GM03348 (cell line): ENCODE data around the gene DAG1.
A peak's percentile ranks its signal among the peaks of the same experiment; 100 is the strongest.

Experiments used
- DNase-seq: peaks from one replicate; pipeline ENCODE4 v3.0.0; 2012; ENCODE audit warnings: low spot score

Gene DAG1

DNA sequence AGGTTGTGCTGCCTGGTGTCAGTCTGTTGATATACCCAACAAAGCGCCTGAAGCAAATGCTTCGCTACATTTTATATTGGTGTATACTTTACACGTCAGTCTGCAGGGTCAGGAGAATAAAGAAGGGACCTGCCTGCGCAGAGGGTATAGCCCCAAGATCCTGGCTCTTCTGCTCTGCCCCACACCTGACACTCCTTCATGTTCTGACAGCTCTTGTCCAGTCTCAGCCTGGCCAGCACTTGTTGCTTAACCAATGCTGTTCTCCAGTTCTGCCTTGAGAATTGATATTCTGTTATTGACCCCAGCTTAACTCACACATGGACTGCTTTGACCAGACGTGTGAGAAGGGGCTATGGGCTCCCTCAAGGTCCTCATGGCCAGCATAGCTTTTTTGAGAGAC lies 48.4 kb downstream of the DAG1 start:
- no peak for DNase-seq

DNA sequence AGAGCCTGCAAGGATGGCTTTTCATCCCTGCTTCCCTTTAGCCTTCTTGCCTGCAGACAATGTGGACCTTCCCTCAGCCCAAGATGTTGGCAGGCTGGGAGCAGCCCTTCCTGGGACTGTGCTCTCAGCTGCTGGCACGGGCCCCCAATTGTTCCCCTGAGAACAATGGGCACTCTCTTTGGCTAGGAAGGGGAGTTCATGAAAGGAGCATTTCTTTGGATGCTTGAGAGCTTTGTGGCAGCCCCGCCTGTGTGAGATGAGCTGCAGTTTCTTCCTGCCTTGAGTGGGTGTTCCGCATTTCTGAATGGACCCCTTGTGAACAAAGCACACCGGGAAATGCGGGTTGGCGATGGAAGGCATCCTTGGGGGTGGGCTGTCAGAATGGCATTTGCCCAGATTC lies 49.2 kb downstream of the DAG1 start:
- DNase-seq = no peak

DNA sequence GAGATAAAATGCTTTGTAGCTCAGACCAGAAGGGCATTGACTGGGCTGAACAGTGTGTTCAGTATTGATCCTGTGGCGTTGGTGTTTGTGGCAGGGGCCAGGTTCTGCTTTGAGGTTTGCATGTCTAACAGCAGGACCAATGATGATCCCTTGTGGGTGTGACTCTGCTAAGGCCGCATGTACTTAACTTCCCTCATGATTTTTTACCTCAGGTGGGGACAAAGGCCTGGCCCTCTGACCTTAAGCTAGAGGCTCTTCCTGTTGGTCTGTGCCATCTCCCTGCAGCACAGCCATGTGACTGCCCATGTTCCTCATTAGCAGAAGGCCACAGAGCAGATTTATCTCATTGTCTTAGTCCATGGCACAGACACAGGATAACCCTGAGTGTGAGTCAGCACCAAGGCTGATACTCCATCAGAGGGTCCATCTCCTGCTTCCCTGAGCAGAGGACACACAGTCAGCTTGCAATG lies 49.9 kb downstream of the DAG1 start:
- DNase-seq = no peak

DNA sequence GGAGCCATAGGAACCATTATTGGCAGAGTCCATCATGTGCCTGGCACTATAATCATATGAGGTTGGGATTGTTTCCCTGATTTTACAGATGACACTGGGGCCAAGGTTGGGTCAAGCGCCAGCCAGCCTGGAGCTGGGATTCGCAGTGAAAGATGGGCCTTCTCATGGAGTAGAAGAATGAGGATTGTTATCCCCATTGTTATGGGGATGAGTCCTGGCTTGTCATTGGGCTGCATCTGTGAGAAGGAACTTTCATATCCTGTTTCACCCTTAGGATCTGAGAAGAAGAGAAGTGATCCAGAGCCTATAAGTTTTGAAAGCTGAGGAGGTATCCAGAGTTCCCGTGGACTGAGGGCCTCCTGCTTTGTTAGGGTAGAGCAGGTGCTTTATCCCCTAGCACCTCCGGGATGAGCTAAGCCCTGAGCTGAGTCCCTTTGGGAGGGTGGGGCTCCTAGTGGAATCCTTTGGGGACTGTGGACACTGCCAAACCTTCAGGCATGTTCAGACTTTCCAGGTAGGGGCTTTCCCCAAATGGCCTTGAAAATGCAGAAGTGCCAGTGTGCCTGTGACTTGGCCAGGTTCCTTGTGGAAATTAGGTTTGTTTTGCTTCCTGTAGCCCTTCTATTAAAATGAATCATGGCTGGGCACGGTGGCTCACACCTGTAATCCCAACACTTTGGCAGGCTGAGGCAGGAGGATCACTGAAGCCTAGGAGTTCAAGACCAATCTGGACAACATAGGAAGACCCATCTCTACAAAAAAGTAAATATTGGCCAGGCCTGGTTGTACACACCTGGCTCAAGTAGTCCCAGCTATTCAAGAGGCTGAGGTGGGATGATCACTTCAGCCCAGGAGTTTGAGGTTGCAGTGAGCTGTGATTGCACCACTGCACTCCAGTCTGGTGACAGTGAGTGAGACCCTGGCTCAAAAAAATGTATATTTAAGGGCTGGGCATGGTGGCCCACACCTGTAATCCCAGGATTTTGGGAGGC lies 54.0 kb downstream of the DAG1 start:
- DNase-seq = no peak

DNA sequence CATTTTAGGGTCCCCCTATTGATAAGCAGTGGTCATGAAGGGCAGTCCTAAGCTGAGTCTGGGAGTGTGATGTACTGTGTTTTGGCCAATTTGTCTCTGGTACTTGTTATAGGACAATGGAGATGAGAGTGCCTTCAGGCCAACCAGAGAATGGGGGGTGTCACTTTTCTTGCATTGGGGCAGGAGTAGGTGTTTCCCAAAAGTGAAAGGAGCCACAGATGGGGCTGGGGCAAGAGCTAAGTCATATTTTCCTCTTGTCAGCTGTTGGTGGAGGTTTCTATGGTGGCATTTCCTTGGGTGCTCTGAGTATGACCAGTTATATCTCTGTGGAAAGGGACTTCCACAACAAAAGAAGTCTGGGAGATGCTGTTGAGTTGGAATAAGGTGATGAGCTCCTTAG lies 59.5 kb downstream of the DAG1 start:
- no peak for DNase-seq

DNA sequence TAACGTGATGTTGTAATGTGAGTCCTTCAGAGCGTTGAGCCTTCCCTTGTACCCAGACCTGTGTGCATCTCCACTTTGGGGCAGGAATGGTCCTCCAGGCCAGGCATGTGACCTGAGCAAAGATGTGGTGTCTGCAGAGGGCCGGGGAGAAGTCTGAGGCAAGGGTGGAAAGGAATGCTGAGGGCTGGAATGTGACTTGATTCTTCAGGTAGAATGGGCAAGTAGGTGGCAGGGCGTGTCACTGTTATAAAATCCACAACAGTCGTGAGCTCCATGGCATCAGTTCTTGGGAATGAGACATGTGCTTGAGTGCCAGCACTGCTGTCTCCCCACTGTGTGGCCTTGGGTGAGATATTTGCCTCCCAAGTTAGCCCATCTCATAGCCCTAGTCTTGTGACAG lies 60.2 kb downstream of the DAG1 start:
- no peak for DNase-seq

DNA sequence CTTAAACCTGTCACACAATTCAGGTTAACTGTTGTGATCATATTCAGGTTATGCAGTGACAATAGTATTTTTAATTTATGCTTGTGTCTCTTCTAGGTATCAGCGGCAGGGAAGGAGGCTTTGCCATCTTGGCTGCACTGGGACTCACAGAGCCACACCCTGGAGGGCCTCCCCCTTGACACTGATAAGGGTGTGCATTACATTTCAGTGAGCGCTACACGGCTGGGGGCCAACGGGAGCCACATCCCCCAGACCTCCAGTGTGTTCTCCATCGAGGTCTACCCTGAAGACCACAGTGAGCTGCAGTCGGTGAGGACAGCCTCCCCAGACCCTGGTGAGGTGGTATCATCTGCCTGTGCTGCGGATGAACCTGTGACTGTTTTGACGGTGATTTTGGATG lies 60.6 kb downstream of the DAG1 start:
- DNase-seq = no peak

DNA sequence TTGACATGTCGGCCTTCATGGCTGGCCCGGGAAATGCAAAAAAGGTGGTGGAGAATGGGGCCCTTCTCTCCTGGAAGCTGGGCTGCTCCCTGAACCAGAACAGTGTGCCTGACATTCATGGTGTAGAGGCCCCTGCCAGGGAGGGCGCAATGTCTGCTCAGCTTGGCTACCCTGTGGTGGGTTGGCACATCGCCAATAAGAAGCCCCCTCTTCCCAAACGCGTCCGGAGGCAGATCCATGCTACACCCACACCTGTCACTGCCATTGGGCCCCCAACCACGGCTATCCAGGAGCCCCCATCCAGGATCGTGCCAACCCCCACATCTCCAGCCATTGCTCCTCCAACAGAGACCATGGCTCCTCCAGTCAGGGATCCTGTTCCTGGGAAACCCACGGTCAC lies 61.2 kb downstream of the DAG1 start:
- no peak for DNase-seq

DNA sequence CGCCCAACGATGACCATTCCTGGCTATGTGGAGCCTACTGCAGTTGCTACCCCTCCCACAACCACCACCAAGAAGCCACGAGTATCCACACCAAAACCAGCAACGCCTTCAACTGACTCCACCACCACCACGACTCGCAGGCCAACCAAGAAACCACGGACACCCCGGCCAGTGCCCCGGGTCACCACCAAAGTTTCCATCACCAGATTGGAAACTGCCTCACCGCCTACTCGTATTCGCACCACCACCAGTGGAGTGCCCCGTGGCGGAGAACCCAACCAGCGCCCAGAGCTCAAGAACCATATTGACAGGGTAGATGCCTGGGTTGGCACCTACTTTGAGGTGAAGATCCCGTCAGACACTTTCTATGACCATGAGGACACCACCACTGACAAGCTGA lies 61.6 kb downstream of the DAG1 start:
- no peak for DNase-seq

DNA sequence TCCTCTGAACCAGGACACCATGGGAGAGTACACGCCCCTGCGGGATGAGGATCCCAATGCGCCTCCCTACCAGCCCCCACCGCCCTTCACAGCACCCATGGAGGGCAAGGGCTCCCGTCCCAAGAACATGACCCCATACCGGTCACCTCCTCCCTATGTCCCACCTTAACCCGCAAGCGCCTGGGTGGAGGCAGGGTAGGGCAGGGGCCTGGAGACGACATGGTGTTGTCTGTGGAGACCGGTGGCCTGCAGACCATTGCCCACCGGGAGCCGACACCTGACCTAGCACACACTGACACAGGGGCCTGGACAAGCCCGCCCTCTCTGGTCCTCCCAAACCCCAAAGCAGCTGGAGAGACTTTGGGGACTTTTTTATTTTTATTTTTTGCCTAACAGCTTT lies 63.0 kb downstream of the DAG1 start:
- DNase-seq = no peak

DNA sequence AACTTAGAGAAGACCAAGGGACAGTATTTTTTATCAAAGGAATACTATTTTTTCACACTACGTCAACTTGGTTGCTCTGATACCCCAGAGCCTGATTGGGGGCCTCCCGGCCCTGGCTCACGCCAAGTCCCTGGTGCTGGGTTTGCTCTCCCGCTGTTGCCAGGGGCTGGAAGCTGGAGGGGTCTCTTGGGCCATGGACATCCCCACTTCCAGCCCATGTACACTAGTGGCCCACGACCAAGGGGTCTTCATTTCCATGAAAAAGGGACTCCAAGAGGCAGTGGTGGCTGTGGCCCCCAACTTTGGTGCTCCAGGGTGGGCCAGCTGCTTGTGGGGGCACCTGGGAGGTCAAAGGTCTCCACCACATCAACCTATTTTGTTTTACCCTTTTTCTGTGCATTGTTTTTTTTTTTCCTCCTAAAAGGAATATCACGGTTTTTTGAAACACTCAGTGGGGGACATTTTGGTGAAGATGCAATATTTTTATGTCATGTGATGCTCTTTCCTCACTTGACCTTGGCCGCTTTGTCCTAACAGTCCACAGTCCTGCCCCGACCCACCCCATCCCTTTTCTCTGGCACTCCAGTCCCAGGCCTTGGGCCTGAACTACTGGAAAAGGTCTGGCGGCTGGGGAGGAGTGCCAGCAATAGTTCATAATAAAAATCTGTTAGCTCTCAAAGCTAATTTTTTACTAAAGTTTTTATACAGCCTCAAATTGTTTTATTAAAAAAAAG lies 63.9 kb downstream of the DAG1 start:
- no peak for DNase-seq

DNA sequence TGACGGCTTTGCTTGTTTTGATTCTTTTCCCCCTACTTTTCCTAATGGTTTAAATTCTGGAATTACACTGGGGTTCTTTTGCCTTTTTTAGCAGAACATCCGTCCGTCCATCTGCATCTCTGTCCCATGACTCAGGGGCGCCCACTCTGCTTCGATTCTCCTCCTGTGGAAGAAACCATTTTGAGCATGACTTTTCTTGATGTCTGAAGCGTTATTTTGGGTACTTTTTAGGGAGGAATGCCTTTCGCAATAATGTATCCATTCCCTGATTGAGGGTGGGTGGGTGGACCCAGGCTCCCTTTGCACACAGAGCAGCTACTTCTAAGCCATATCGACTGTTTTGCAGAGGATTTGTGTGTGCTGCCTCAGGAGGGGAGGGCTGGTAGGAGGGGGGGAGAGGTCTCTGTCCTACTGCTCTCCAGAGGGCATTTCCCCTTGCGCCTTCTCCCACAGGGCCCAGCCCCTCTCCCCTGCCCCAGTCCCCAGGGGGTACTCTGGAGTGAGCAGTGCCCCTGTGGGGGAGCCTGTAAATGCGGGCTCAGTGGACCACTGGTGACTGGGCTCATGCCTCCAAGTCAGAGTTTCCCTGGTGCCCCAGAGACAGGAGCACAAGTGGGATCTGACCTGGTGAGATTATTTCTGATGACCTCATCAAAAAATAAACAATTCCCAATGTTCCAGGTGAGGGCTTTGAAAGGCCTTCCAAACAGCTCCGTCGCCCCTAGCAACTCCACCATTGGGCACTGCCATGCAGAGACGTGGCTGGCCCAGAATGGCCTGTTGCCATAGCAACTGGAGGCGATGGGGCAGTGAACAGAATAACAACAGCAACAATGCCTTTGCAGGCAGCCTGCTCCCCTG lies 64.7 kb downstream of the DAG1 start:
- DNase-seq = no peak

DNA sequence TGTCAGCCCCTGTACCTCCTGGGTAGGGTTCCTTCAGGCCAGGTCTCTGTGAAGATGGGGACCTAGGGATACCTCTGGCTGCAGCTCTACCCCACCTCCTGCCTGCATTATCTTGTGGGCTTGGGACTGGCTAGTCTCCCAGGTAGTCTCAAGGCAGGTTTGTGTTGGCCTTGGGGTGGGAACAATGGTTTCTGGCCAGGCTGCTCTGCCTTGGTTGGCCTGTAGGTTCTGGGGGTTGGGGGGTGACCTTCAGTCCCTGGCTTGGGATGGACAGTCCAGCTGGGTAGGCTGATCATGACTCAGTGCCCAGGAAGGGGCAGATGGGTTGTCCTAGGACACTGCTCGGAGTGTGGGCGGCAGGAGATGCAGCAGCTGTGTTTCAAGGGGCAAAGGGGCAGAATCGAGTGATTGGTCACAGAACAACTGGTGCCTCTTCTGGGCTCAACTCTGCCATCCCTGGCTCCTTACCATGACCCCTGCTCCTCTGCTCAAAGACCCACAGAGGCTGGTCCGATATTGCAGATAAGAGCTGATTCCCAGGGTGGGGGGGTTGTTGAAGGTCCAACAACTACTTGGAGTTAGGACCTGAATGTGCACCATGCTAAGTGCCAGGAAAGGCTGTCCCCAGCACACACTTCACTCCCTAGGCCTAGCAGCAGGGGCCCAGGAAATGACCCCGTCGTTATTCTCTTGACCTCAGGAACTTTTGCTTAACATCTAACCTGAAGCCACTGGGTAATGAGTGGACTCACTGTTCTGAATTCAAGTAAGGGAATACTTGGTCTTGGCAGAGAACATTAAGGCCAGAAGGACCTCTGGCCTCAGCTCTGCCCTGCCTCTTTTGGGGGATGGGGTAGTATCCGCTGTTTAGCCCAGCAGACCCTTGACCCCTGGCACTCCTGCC lies 66.2 kb downstream of the DAG1 start:
- DNase-seq = no peak

DNA sequence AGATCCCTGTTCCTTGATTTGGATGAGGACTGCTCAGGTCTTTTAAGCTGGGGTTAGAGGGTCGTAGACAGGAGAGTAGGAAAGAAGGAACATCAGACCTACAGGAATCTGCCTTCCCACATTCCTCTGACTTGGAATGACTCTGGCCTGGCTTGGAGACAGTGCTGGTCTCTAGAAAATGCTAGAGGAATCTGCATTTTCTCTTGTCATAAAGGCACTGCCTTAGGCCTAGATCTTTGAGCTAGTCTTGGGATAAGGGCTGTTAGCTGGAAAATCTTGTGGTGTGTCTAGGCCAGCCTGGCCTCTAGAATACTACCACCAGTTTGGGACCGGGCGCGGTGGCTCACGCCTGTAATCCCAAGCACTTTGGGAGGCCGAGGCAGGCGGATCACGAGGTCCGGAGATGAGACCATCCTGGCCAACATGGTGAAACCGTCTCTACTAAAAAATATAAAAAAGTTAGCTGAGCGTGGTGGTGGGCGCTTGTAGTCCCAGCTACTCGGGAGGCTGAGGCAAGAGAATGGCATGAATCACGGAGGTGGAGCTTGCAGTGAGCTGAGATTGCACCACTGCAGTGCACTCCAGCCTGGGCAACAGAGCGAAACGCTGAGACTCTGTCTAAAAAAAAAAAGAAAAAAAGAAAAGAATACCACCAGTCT lies 66.9 kb downstream of the DAG1 start:
- no peak for DNase-seq

DNA sequence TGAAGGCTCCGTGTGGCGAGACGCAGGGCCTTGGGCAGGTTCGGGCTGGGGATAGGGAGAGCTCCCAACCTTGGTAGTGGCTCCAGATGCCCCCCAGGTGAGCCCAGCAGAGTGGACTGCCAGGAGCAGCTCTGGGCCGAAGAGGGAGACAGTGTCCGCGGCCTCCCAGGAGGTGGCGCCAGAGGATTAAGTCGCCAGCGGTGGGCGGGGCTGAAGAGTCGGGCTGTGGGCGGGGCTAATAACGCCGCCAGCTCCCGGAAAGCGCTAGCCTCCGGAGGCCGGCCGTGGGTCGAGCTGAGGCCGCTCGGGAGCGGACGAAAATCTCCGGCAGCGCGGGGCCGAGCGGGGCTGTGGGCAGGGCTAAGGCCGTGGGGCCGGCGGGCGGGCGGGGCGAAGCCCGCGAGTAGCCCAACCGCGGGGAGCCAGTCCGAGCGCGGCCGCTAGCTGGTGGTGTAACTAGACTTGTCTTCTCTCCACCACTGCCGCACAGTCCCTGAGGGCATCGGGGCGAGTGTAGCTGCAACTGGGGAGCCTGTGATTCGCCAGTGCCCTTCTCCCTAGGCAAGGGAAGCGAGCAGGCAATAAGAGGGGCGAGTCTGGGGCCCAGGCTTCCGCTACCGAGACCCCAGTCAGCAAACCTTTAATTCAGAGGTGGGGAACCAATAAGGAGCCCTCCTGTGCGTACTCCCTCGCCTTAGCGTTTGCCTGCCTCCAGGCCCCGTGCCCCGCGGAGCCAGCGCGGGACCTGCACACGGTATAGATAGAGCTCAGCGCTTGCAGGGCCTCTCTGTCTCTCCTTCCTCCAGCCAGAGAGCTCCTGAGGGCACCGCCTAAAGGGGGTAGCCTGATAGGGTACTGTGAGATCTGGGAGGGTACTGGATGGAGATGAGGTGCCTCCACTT lies 69.8 kb downstream of the DAG1 start:
- DNase-seq = peak; percentile 98

DNA sequence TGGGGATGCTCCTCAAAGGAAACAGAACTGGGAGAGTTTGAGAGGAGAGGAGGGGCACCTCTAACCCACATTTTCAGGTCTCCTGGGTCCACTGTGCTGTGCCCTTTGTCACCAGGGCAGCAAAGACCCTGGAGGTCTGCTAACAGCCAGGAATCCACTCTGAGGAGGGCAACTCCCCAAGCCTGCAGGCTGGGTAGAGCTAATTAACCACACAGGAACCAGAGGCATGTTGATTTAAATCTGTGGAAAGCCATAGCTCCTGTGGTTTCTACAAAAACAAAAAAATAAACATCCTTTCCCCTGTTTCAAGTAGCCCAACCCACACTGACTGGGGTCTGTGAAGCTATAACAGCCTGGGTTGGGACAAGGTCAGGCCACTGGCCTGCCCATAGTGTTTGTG lies 82.0 kb downstream of the DAG1 start:
- DNase-seq = no peak

DNA sequence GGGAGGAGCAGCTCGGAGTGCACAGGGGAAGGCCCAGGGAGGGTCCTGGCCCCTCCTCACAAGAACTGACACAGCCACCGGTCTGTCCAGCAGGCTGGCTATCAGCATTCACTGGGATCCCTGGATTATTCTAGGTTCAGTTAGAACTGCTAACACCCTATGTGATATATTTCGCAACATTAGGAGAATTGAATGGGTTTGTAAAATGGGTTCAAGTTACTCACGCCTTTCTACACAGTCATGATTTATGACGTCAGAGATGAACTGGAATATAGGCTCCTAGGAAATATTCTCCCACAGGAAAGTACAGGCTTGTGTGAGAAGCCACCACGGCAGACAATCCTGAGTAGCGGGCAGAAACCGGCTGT lies 83.2 kb downstream of the DAG1 start:
- DNase-seq = no peak

DNA sequence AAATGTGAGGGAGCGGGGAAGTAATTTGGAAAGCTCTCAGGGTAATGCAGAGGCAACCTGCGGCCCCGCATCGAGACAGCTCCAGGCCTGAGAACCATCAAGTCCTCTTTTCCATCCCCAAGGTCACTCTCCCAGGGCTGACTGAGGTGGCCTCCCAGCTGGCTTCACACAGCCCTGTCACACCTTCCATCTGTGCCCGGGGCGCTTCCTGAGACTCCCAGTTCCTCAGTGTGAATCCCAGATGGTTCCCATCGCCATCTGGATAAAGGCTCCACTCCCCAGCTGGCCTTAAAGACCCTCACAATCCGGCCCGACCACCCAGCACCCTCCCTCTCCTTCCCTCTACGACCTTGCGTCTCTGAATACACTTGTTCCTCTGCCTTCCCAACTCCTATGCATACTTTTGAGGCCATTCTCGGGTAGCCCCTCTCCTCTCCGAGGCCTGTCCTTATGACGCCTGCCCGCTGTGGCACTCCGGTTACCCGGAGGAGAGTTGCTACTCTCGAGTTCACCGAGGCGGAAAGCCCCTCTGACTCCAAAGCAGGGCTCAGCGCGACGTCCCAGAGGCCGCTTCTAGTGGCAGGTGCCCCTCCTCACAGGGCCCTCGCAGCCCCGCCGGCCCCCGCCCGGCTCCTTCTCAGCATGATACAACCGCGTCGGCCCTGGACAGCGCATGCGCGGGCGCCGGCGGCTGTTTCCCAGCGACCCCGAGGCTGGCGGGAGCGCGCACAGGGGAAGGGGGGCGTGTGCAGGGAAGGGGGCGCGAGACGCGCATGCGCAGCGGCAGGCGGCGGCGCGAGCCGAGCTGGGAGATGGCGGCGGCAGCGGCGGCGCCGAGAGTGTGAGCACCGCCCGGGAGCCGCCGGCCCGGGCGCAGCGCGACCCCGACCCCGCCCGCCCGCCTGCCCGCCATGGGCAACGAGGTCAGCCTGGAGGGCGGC lies 83.9 kb downstream of the DAG1 start, which contains the start of gene BSN:
Gene BSN (plus strand): TSS at position 786 of the 941 bp plus-strand sequence. CDS start 126 bp downstream, at position 912.
- peak; percentile 100 for DNase-seq
